ENCODE measurements around the gene CST6.

The CST6 gene

GRCh38 chr11:66045177-66045639, 33.4 kb downstream of the CST6 start:
- Histone ChIP-seq H3K36me3 (no peaks in the 10 kb centered on the region), H3K4me1 (no peaks in the 10 kb centered on the region), H3K4me3 (ENCODE audit: low read depth, low read length) (no peak overlapping the region), H3K9me3 (no peaks in the 10 kb centered on the region), H3K27me3 (no peaks in the 10 kb centered on the region)
- TF ChIP-seq CTCF (IDR thresholded peaks at IDR 0.05; ENCODE audit: low read depth, low read length): peak; percentile 97
- peak; percentile 87 for DNase-seq

GRCh38 chr11:66046901-66047300, 35.1 kb downstream of the CST6 start:
- no peak for DNase-seq
- Histone ChIP-seq H3K27me3 (no peaks in the 10 kb centered on the region), H3K4me3 (ENCODE audit: low read depth, low read length) (no peak overlapping the region), H3K9me3 (no peaks in the 10 kb centered on the region), H3K36me3 (no peaks in the 10 kb centered on the region), H3K4me1 (peaks cover 6% of the 10 kb centered on the region)
- no peak for TF ChIP-seq CTCF (IDR thresholded peaks at IDR 0.05; ENCODE audit: low read depth, low read length)

DNA sequence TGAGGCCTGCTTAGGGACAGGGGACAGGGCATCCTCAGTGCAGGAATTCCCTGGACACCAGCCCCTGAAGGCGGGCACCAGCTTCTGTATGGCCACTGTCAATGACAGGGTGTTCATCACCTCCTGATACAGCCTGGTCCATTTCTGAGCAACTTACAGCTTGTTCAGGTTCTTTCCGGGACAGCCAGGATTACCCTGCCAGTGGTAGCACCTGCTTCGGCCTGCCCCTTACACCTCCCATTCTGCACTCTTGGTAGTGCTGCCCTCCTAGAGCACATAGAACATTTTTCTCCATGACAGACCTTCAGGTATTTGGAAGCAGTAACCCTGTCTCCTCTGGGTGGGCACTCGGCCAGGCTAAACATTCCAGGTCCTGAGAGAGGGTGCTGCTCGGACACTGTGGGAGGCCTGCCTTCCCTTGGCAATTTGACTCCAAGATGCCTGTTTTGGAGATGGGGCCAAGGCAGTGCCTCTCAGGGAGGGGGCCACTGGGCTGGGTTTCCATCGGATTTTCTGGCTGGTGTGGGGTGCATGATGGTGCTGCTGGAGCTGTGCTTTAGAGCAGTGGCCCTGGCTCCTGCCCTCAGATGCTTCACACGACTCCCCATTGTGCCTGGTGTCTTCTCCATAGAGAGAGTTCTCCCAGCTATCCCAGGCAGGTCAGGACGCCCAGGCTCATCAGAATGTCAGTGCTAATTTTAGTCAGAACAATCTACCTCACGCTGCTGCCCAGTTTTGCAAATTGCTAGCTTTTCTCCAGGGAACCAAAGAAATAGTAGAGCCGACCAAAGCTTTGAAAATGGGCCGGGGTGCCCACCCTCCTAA, 35.9 kb downstream of the CST6 start:
- Histone ChIP-seq H3K27me3 (no peaks in the 10 kb centered on the region), H3K9me3 (no peaks in the 10 kb centered on the region), H3K4me3 (ENCODE audit: low read depth, low read length) (no peak overlapping the region), H3K4me1 (peaks cover 6% of the 10 kb centered on the region), H3K36me3 (no peaks in the 10 kb centered on the region)
- DNase-seq: no peak
- TF ChIP-seq CTCF (IDR thresholded peaks at IDR 0.05; ENCODE audit: low read depth, low read length): no peak

- TF ChIP-seq CTCF (IDR thresholded peaks at IDR 0.05; ENCODE audit: low read depth, low read length): no peak
- Histone ChIP-seq H3K9me3 (no peaks in the 10 kb centered on the region), H3K4me1 (peaks cover 6% of the 10 kb centered on the region), H3K36me3 (no peaks in the 10 kb centered on the region; the same call in 1 of the 2 replicates), H3K4me3 (ENCODE audit: low read depth, low read length) (peak within 1 kb of the TSS; percentile 35), H3K27me3 (no peaks in the 10 kb centered on the region)
- DNase-seq: no peak
Observed at GRCh38 chr11:66048547-66049323, 36.9 kb downstream of the CST6 start, which contains the start of gene GAL3ST3. TSS of gene GAL3ST3 (minus strand) at chr11:66049161. CDS start at chr11:66045415, 3,746 bp downstream.

- DNase-seq: no peak
- Histone ChIP-seq H3K4me1 (peaks cover 6% of the 10 kb centered on the region), H3K4me3 (ENCODE audit: low read depth, low read length) (no peak overlapping the region), H3K36me3 (peaks cover 15% of the 10 kb centered on the region), H3K27me3 (no peaks in the 10 kb centered on the region), H3K9me3 (no peaks in the 10 kb centered on the region)
- no peak for TF ChIP-seq CTCF (IDR thresholded peaks at IDR 0.05; ENCODE audit: low read depth, low read length)
Observed at GRCh38 chr11:66050581-66051231, 38.9 kb downstream of the CST6 start.
